HCT116 (cell line): Measurements from ENCODE around the gene DNAH5. TPM values are rescaled to one million over a fixed set of nuclear protein-coding genes. Genes with fewer than 3 reads are reported as not detected.

ENCODE experiments used
- ATAC-seq: fragments of 200-7000 bp; cut with Tn5 transposase; 2 replicates; pipeline ENCODE4 v1.9.1; 2020; ENCODE audit warnings: mild to moderate bottlenecking, moderate library complexity
- BruUV-seq: library from RNA; stranded (reverse); fragments of 400-500 nt; replicated peaks from 2 replicates; lab custom pipeline; 2021; lab: Mats Ljungman, UMichigan
- CTCF ChIA-PET: fragments of 300-600 bp; sonication (Branson Sonifier 250); formaldehyde crosslinking; loops from one replicate; lab custom pipeline; 2021; ENCODE audit warnings: antibody characterized with exemption; lab: Charles Lee
- POLR2A ChIA-PET: fragments of 300-600, 350-600 bp; sonication (Branson Sonifier 250); formaldehyde crosslinking; loops from one replicate; lab custom pipeline; 2021; ENCODE audit warnings: antibody characterized with exemption; lab: Charles Lee
- RAD21 ChIA-PET, 2 experiments: fragments of 300-600 bp; sonication (Branson Sonifier 250); formaldehyde crosslinking; loops; one replicate each; lab custom pipeline; 2023; ENCODE audit warnings: low total read pairs in 2 of 2; ENCODE audit not compliant: uncharacterized antibody in 2 of 2, unreplicated experiment in 2 of 2, low non-redundant PET in 1 of 2; lab: Charles Lee
- DNase-seq: peaks from one replicate; pipeline ENCODE4 v3.0.0-alpha.2; 2010; ENCODE audit warnings: low read depth, low spot score
- H2AFZ ChIP-seq: fragments of 200-600 bp; shearing (Covaris generic), sonication (generic); 2 replicates; pipeline ENCODE4 v1.6.1; 2017; ENCODE audit warnings: low read depth, mixed run types, mixed read lengths, antibody characterized with exemption, low read length; ENCODE audit not compliant: poor library complexity, severe bottlenecking
- H3K27ac ChIP-seq: 2 replicates; pipeline ENCODE4 v1.5.1; 2012; ENCODE audit warnings: low read depth, low read length
- H3K27me3 ChIP-seq: fragments of 200-600 bp; sonication (generic); 2 replicates; pipeline ENCODE4 v1.6.1; 2016; ENCODE audit warnings: mixed run types, low read length, mixed read lengths; ENCODE audit not compliant: insufficient read depth
- H3K36me3 ChIP-seq, 2 experiments: fragments of 200-500 bp in 1 of 2; fragments of 200-600 bp in 1 of 2; sonication (Bioruptor generic) in 1 of 2; sonication (generic) in 1 of 2; 2 replicates each; pipeline versions ENCODE4 v1.5.1 to v1.6.1; 2014 to 2016; ENCODE audit warnings: low read length in 2 of 2, inconsistent platforms in 1 of 2, mixed read lengths in 1 of 2, mixed run types in 1 of 2; ENCODE audit not compliant: insufficient read depth in 2 of 2, control insufficient read depth in 1 of 2
- H3K4me1 ChIP-seq, 2 experiments: fragments of 200-600 bp in 1 of 2; sonication (generic) in 1 of 2; 2 replicates each; pipeline versions ENCODE4 v1.5.1 to v1.6.1; 2012 to 2017; ENCODE audit warnings: low read length in 2 of 2, inconsistent platforms in 1 of 2, mild to moderate bottlenecking in 1 of 2, mixed read lengths in 1 of 2, mixed run types in 1 of 2, moderate library complexity in 1 of 2; ENCODE audit not compliant: insufficient read depth in 2 of 2, control insufficient read depth in 1 of 2
- H3K4me2 ChIP-seq: fragments of 200-600 bp; sonication (generic); 2 replicates; pipeline ENCODE4 v1.6.1; 2017; ENCODE audit warnings: mixed run types, low read length, mixed read lengths
- H3K4me3 ChIP-seq, 2 experiments: fragments of 200-600 bp in 1 of 2; sonication (generic) in 1 of 2; replicated peaks in 1 of 2; 2 replicates each; pipeline ENCODE4 v1.5.1; 2011 to 2016; ENCODE audit warnings: low read length in 2 of 2, control low read depth in 1 of 2, low read depth in 1 of 2, mild to moderate bottlenecking in 1 of 2, mixed read lengths in 1 of 2, mixed run types in 1 of 2
- H3K79me2 ChIP-seq: fragments of 200-600 bp; sonication (generic); 2 replicates; pipeline ENCODE4 v1.6.1; 2017; ENCODE audit warnings: mild to moderate bottlenecking, mixed run types, low read length, moderate library complexity, mixed read lengths; ENCODE audit not compliant: insufficient read depth
- H3K9ac ChIP-seq: fragments of 200-600 bp; sonication (generic); 2 replicates; pipeline ENCODE4 v1.6.1; 2016; ENCODE audit warnings: low read length, mixed read lengths
- H3K9me2 ChIP-seq: fragments of 200-600 bp; sonication (generic), shearing (Covaris generic); 2 replicates; pipeline ENCODE4 v1.6.1; 2017; ENCODE audit warnings: mixed run types, mild to moderate bottlenecking, moderate library complexity; ENCODE audit not compliant: insufficient read depth
- H3K9me3 ChIP-seq, 2 experiments: fragments of 200-500 bp in 1 of 2; fragments of 200-600 bp in 1 of 2; sonication (Bioruptor generic) in 1 of 2; sonication (generic) in 1 of 2; 2 replicates each; pipeline ENCODE4 v1.6.1; 2014 to 2017; ENCODE audit warnings: low read length in 2 of 2, mixed read lengths in 2 of 2, inconsistent platforms in 1 of 2, low read depth in 1 of 2, mild to moderate bottlenecking in 1 of 2, mixed run types in 1 of 2, moderate library complexity in 1 of 2; ENCODE audit not compliant: control insufficient read depth in 1 of 2, insufficient read depth in 1 of 2
- H4K20me1 ChIP-seq: fragments of 200-600 bp; sonication (generic), shearing (Covaris generic); 2 replicates; pipeline ENCODE4 v1.6.1; 2017; ENCODE audit warnings: mixed run types, mild to moderate bottlenecking, moderate library complexity; ENCODE audit not compliant: insufficient read depth
- ATF3 ChIP-seq: IDR thresholded peaks from 2 replicates; pipeline ENCODE4 v1.6.1; 2012
- CBX3 ChIP-seq: IDR thresholded peaks from 2 replicates; pipeline ENCODE4 v1.6.1; 2012; ENCODE audit warnings: low read depth
- CTCF ChIP-seq, 3 experiments: fragments of 200-600 bp in 1 of 3; sonication (generic) in 1 of 3; IDR thresholded peaks in 2 of 3; conservative IDR thresholded peaks in 1 of 3; 2 replicates each; pipeline ENCODE4 v1.5.1; 2012 to 2017; ENCODE audit warnings: low read depth in 2 of 3, low read length in 2 of 3, antibody characterized with exemption in 1 of 3, borderline replicate concordance in 1 of 3, control low read depth in 1 of 3, mild to moderate bottlenecking in 1 of 3, mixed read lengths in 1 of 3, mixed run types in 1 of 3, moderate library complexity in 1 of 3; ENCODE audit not compliant: insufficient read depth in 1 of 3
- EGR1 ChIP-seq: IDR thresholded peaks from 2 replicates; pipeline ENCODE4 v1.6.1; 2012; ENCODE audit warnings: low read depth
- ELF1 ChIP-seq: IDR thresholded peaks from 2 replicates; pipeline ENCODE4 v1.6.1; 2012; ENCODE audit warnings: low read depth, borderline replicate concordance
- EZH2 ChIP-seq: fragments of 200-600 bp; sonication (generic); IDR thresholded peaks from 2 replicates; pipeline ENCODE4 v1.6.1; 2017; ENCODE audit warnings: antibody characterized with exemption, mixed run types
- EZH2phosphoT487 ChIP-seq: fragments of 200-600 bp; IDR thresholded peaks from 2 replicates; pipeline ENCODE4 v1.6.1; 2018; ENCODE audit warnings: antibody characterized with exemption, borderline replicate concordance
- FOSL1 ChIP-seq: IDR thresholded peaks from 2 replicates; pipeline ENCODE4 v1.6.1; 2012; ENCODE audit warnings: low read depth
- JUND ChIP-seq: IDR thresholded peaks from 2 replicates; pipeline ENCODE4 v1.6.1; 2012
- POLR2A ChIP-seq: IDR thresholded peaks from 2 replicates; pipeline ENCODE4 v1.7.0; 2011; ENCODE audit warnings: borderline replicate concordance; ENCODE audit not compliant: insufficient read depth, insufficient read length; ENCODE audit errors: extremely low read depth
- POLR2AphosphoS5 ChIP-seq: IDR thresholded peaks from 2 replicates; pipeline ENCODE4 v1.6.1; 2011; ENCODE audit warnings: mild to moderate bottlenecking, low read depth, low read length, moderate library complexity
- RAD21 ChIP-seq: IDR thresholded peaks from 2 replicates; pipeline ENCODE4 v1.6.1; 2012; ENCODE audit warnings: low read depth, mild to moderate bottlenecking
- REST ChIP-seq: IDR thresholded peaks from 2 replicates; pipeline ENCODE4 v1.6.1; 2012; ENCODE audit warnings: low read depth
- SP1 ChIP-seq: IDR thresholded peaks from 2 replicates; pipeline ENCODE4 v1.6.1; 2012; ENCODE audit warnings: low read depth
- TCF7L2 ChIP-seq: IDR thresholded peaks from 2 replicates; pipeline ENCODE4 v1.7.0; 2011; ENCODE audit warnings: borderline replicate concordance, inconsistent platforms; ENCODE audit not compliant: insufficient read depth, insufficient read length; ENCODE audit errors: extremely low read depth
- YY1 ChIP-seq: IDR thresholded peaks from 2 replicates; pipeline ENCODE4 v1.6.1; 2011; ENCODE audit warnings: low read length, low read depth, moderate library complexity, mild to moderate bottlenecking; ENCODE audit not compliant: insufficient replicate concordance; ENCODE audit errors: extremely low read depth
- ZFX ChIP-seq: fragments of 450-650 bp; IDR thresholded peaks from 2 replicates; pipeline ENCODE4 v1.6.1; 2017
- intact Hi-C: fragments of 100-400 bp; cut with micrococcal nuclease; formaldehyde crosslinking; loops from 2 replicates; pipeline ENCODE4 v1.10.0; 2022
- total RNA-seq: library from RNA; stranded (reverse); gene quantifications from one replicate; pipeline ENCODE4 v1.2.1, GENCODE V29; 2021; ENCODE audit not compliant: unreplicated experiment

DNAH5 gene
- total RNA-seq, 1 experiment from 2014 or later = 0.37 TPM

GRCh38 chr5:13830536-13830935 is 114.0 kb downstream of the DNAH5 start:
- H3K27me3 ChIP-seq = no peaks in the 10 kb centered on the region
- H3K79me2 ChIP-seq = no peaks in the 10 kb centered on the region
- H4K20me1 ChIP-seq = no peaks in the 10 kb centered on the region
- H3K9ac ChIP-seq = no peak overlapping the region
- ATAC-seq = no peak
- POLR2A ChIA-PET = no interaction called here
- no peaks in the 10 kb centered on the region for H3K36me3 ChIP-seq
- no peak for DNase-seq
- H3K4me1 ChIP-seq = no peaks in the 10 kb centered on the region
- no peaks in the 10 kb centered on the region for H3K9me2 ChIP-seq
- TF ChIP-seq CBX3 (no peak), EZH2 (no peak), TCF7L2 (no peak), EGR1 (no peak), JUND (no peak), EZH2phosphoT487 (no peak), FOSL1 (no peak), REST (no peak), SP1 (no peak), YY1 (no peak), ELF1 (no peak), RAD21 (no peak), ZFX (no peak), ATF3 (no peak), POLR2AphosphoS5 (no peak), POLR2A (no peak), CTCF (IDR thresholded peaks at IDR 0.05 in 2 of 3, conservative IDR thresholded peaks at IDR 0.05 in 1 of 3; ENCODE audit: borderline replicate concordance in 1 of 3, insufficient read depth in 1 of 3, low read depth in 2 of 3, low read length in 2 of 3) (no peak)
- TF ChIP-seq, all 23 proteins: peak for 0
- Histone ChIP-seq H3K9me3 (no peaks in the 10 kb centered on the region), H2AFZ (no peak overlapping the region), H3K4me2 (no peak overlapping the region), H3K4me3 (no peak overlapping the region), H3K27ac (no peak overlapping the region)
- intact Hi-C loops = no loop called here
- ChIA-PET CTCF (no interaction called here), RAD21 (no interaction called here)
- no TSS peak for BruUV-seq
